Measurements from ENCODE around the gene SPOCK3. TPM values are rescaled to one million over a fixed set of nuclear protein-coding genes. Genes with fewer than 3 reads are reported as not detected.

Gene SPOCK3
- total RNA-seq, 1 experiment from 2014 or later, result 0.24 TPM

GRCh38 chr4:167028976-167029375 is 205.3 kb downstream of the SPOCK3 start:
- H3K36me3 Mint-ChIP-seq, result no peaks in the 10 kb centered on the region
- TF ChIP-seq NFE2L1 (CRISPR knock-in tag; IDR thresholded peaks at IDR 0.05) (no peak), MAX (CRISPR knock-in tag; IDR thresholded peaks at IDR 0.05) (no peak), ZNF263 (CRISPR knock-in tag; IDR thresholded peaks at IDR 0.05; ENCODE audit: low read depth) (no peak), CDX4 (CRISPR knock-in tag; IDR thresholded peaks at IDR 0.05; ENCODE audit: borderline replicate concordance) (no peak), ATF3 (CRISPR knock-in tag; conservative IDR thresholded peaks at IDR 0.05) (no peak), MXD4 (CRISPR knock-in tag; IDR thresholded peaks at IDR 0.05; ENCODE audit: borderline replicate concordance) (no peak), GABPB1 (CRISPR knock-in tag; IDR thresholded peaks at IDR 0.05) (no peak), AFF4 (CRISPR knock-in tag; IDR thresholded peaks at IDR 0.05; ENCODE audit: borderline replicate concordance) (no peak), IRF2 (CRISPR knock-in tag; IDR thresholded peaks at IDR 0.05; ENCODE audit: borderline replicate concordance, low read depth) (no peak), ZNF121 (CRISPR knock-in tag; IDR thresholded peaks at IDR 0.05) (no peak), NR3C1 (CRISPR knock-in tag; conservative IDR thresholded peaks at IDR 0.05; ENCODE audit: low read depth) (no peak)
- ATAC-seq (no peak), DNase-seq (ENCODE audit: low spot score) (no peak)
- H3K27ac Mint-ChIP-seq, result no peak overlapping the region
- POLR2A ChIA-PET, result no interaction called here
- CTCF ChIA-PET, result no interaction called here
- H3K4me3 Mint-ChIP-seq, result no peak overlapping the region
- no peaks in the 10 kb centered on the region for H3K9me3 Mint-ChIP-seq
- no peaks in the 10 kb centered on the region for H3K27me3 Mint-ChIP-seq (ENCODE audit: low read depth)
- H3K4me1 Mint-ChIP-seq, result peaks cover 11% of the 10 kb centered on the region

GRCh38 chr4:167025670-167026069 is 208.6 kb downstream of the SPOCK3 start:
- H3K9me3 Mint-ChIP-seq, result no peaks in the 10 kb centered on the region
- 0 out of 2 replicates have a peak, but pooled peaks cover 3% of the 10 kb centered on the region for H3K4me1 Mint-ChIP-seq
- DNase-seq (ENCODE audit: low spot score) (no peak), ATAC-seq (no peak)
- TF ChIP-seq ZNF263 (CRISPR knock-in tag; IDR thresholded peaks at IDR 0.05; ENCODE audit: low read depth) (no peak), E2F1 (CRISPR knock-in tag; IDR thresholded peaks at IDR 0.05) (no peak)
- no peak overlapping the region for H3K4me3 Mint-ChIP-seq
- no peak overlapping the region for H3K27ac Mint-ChIP-seq
- H3K27me3 Mint-ChIP-seq (ENCODE audit: low read depth), result no peaks in the 10 kb centered on the region
- POLR2A ChIA-PET, result no interaction called here
- CTCF ChIA-PET, result interaction anchor here (1.0 kb wide), 1 partner anchor 266 kb away, joined by 3 read pairs; no protein-coding TSS in a partner anchor
- H3K36me3 Mint-ChIP-seq, result no peaks in the 10 kb centered on the region

- ChIA-PET CTCF (no interaction called here), POLR2A (no interaction called here)
- Mint-ChIP-seq H3K4me1 (no peaks in the 10 kb centered on the region), H3K27ac (no peak overlapping the region), H3K36me3 (no peaks in the 10 kb centered on the region), H3K27me3 (ENCODE audit: low read depth) (no peaks in the 10 kb centered on the region), H3K9me3 (no peaks in the 10 kb centered on the region), H3K4me3 (no peak overlapping the region)
- DNase-seq (ENCODE audit: low spot score) (no peak), ATAC-seq (no peak)
- TF ChIP-seq ZNF138 (CRISPR knock-in tag; conservative IDR thresholded peaks at IDR 0.05) (no peak), ZNF219 (CRISPR knock-in tag; IDR thresholded peaks at IDR 0.05; ENCODE audit: borderline replicate concordance) (no peak), TCF7 (CRISPR knock-in tag; IDR thresholded peaks at IDR 0.05; ENCODE audit: low read depth) (no peak), JUN (CRISPR knock-in tag; IDR thresholded peaks at IDR 0.05) (no peak), ARID4B (CRISPR knock-in tag; IDR thresholded peaks at IDR 0.05; ENCODE audit: borderline replicate concordance) (no peak), SMAD4 (CRISPR knock-in tag; IDR thresholded peaks at IDR 0.05) (no peak), ZNF512 (CRISPR knock-in tag; IDR thresholded peaks at IDR 0.05; ENCODE audit: borderline replicate concordance) (no peak), GTF2I (CRISPR knock-in tag; conservative IDR thresholded peaks at IDR 0.05) (no peak)
Observed at GRCh38 chr4:167023364-167023925, 210.8 kb downstream of the SPOCK3 start.

Data from WTC11 (cell line).